IMR-90 (cell line): ENCODE measurements around the gene FRMD3. TPM values are rescaled to one million over a fixed set of nuclear protein-coding genes. Genes with fewer than 3 reads are reported as not detected.

Experiments used
- ATAC-seq: fragments of 200-7000 bp; cut with Tn5 transposase; 2 replicates; pipeline ENCODE4 v1.9.1; 2020; ENCODE audit warnings: low read depth, mild to moderate bottlenecking, moderate library complexity
- BruUV-seq: library from RNA; stranded (reverse); fragments of 400-500 nt; replicated peaks from 2 replicates; lab custom pipeline; 2021; lab: Mats Ljungman, UMichigan
- CTCF ChIA-PET: fragments of 300-600 bp; formaldehyde crosslinking; extraction: SDS; loops from one replicate; lab custom pipeline; 2021; ENCODE audit warnings: antibody characterized with exemption; lab: Yijun Ruan, JAX
- POLR2A ChIA-PET: fragments of 300-600 bp; sonication (Branson Sonifier 250); formaldehyde crosslinking; loops from one replicate; lab custom pipeline; 2022; ENCODE audit warnings: antibody characterized with exemption; ENCODE audit not compliant: unreplicated experiment; lab: Charles Lee
- DNase-seq: peaks from one replicate; pipeline ENCODE4 v3.0.0; 2013
- H2AFZ ChIP-seq: replicated peaks from 2 replicates; pipeline ENCODE3; 2013; ENCODE audit warnings: low read length, mild to moderate bottlenecking; ENCODE audit not compliant: poor library complexity
- H2AK5ac ChIP-seq: 2 replicates; pipeline ENCODE4 v1.6.1; 2013; ENCODE audit warnings: low read depth, low read length, inconsistent platforms
- H2AK9ac ChIP-seq: replicated peaks from 2 replicates; pipeline ENCODE3; 2013; ENCODE audit warnings: mild to moderate bottlenecking, low read depth, low read length, moderate library complexity; ENCODE audit not compliant: poor library complexity
- H2BK120ac ChIP-seq: 2 replicates; pipeline ENCODE4 v1.6.1; 2013; ENCODE audit warnings: low read depth, low read length, inconsistent platforms
- H2BK15ac ChIP-seq: 3 replicates; pipeline ENCODE4 v1.6.1; 2013; ENCODE audit warnings: low read depth, low read length, inconsistent platforms
- H2BK20ac ChIP-seq: 2 replicates; pipeline ENCODE4 v1.6.1; 2013; ENCODE audit warnings: low read depth, mild to moderate bottlenecking, inconsistent platforms, low read length, moderate library complexity
- H2BK5ac ChIP-seq: 2 replicates; pipeline ENCODE4 v1.6.1; 2013; ENCODE audit warnings: mild to moderate bottlenecking, low read depth, low read length, inconsistent platforms; ENCODE audit not compliant: poor library complexity, severe bottlenecking
- H3K14ac ChIP-seq: replicated peaks from 2 replicates; pipeline ENCODE4 v1.6.1; 2013; ENCODE audit warnings: low read depth, low read length, inconsistent platforms
- H3K18ac ChIP-seq: 2 replicates; pipeline ENCODE4 v1.6.1; 2013; ENCODE audit warnings: low read depth, low read length, control low read depth
- H3K23ac ChIP-seq: 2 replicates; pipeline ENCODE4 v1.6.1; 2013; ENCODE audit warnings: low read depth, low read length, inconsistent platforms
- H3K27ac ChIP-seq: 2 replicates; pipeline ENCODE4 v1.5.1; 2013; ENCODE audit warnings: mild to moderate bottlenecking, control low read depth, low read length; ENCODE audit not compliant: insufficient read depth
- H3K27me3 ChIP-seq: 2 replicates; pipeline ENCODE4 v1.6.1; 2013; ENCODE audit warnings: low read length; ENCODE audit not compliant: control insufficient read depth, insufficient read depth
- H3K36me3 ChIP-seq: 2 replicates; pipeline ENCODE4 v1.6.1; 2013; ENCODE audit warnings: low read length, mixed read lengths; ENCODE audit not compliant: control insufficient read depth, insufficient read depth
- H3K4ac ChIP-seq: 2 replicates; pipeline ENCODE4 v1.6.1; 2013; ENCODE audit warnings: low read depth, low read length, inconsistent platforms
- H3K4me1 ChIP-seq: 2 replicates; pipeline ENCODE4 v1.6.1; 2013; ENCODE audit warnings: low read length, mixed read lengths; ENCODE audit not compliant: control insufficient read depth, insufficient read depth
- H3K4me2 ChIP-seq: 2 replicates; pipeline ENCODE4 v1.6.1; 2013; ENCODE audit warnings: low read depth, mild to moderate bottlenecking, control low read depth, low read length, moderate library complexity
- H3K4me3 ChIP-seq: 2 replicates; pipeline ENCODE4 v1.5.1; 2013; ENCODE audit warnings: low read depth, mild to moderate bottlenecking, control low read depth, low read length, moderate library complexity; ENCODE audit not compliant: insufficient read depth
- H3K56ac ChIP-seq: 2 replicates; pipeline ENCODE4 v1.6.1; 2013; ENCODE audit warnings: low read length, inconsistent platforms; ENCODE audit not compliant: insufficient read depth; ENCODE audit errors: extremely low read depth
- H3K79me1 ChIP-seq, 2 experiments: 2 replicates each; pipeline ENCODE4 v1.6.1; 2013; ENCODE audit warnings: low read length in 2 of 2, inconsistent platforms in 1 of 2, low read depth in 1 of 2
- H3K9ac ChIP-seq: 2 replicates; pipeline ENCODE4 v1.6.1; 2013; ENCODE audit warnings: low read depth, low read length, control low read depth
- H3K9me1 ChIP-seq: 2 replicates; pipeline ENCODE4 v1.6.1; 2013; ENCODE audit warnings: low read length, inconsistent platforms; ENCODE audit not compliant: insufficient read depth
- H3K9me3 ChIP-seq: 2 replicates; pipeline ENCODE4 v1.6.1; 2013; ENCODE audit warnings: low read length; ENCODE audit not compliant: control insufficient read depth, insufficient read depth
- H4K20me1 ChIP-seq: 2 replicates; pipeline ENCODE4 v1.6.1; 2013; ENCODE audit warnings: low read length, inconsistent platforms; ENCODE audit not compliant: insufficient read depth
- H4K5ac ChIP-seq: 2 replicates; pipeline ENCODE4 v1.6.1; 2013; ENCODE audit warnings: mild to moderate bottlenecking, low read depth, low read length, control low read depth
- H4K8ac ChIP-seq, 2 experiments: 2 replicates each; pipeline ENCODE4 v1.6.1; 2013; ENCODE audit warnings: low read depth in 2 of 2, low read length in 2 of 2, control low read depth in 1 of 2, inconsistent platforms in 1 of 2
- H4K91ac ChIP-seq: 2 replicates; pipeline ENCODE4 v1.6.1; 2013; ENCODE audit warnings: low read depth, low read length, inconsistent platforms; ENCODE audit not compliant: insufficient read depth
- BHLHE40 ChIP-seq: fragments of 150-350 bp; IDR thresholded peaks from 2 replicates; pipeline ENCODE4 v1.6.1; 2016; ENCODE audit warnings: mild to moderate bottlenecking, low read depth, low read length
- CEBPB ChIP-seq: IDR thresholded peaks from 2 replicates; pipeline ENCODE4 v1.6.1; 2012; ENCODE audit warnings: low read depth, low read length, improper control_type of control experiment
- CHD1 ChIP-seq: IDR thresholded peaks from 2 replicates; pipeline ENCODE4 v1.6.1; 2012; ENCODE audit warnings: low read depth, low read length, improper control_type of control experiment
- FOS ChIP-seq: fragments of 150-350 bp; IDR thresholded peaks from 2 replicates; pipeline ENCODE4 v1.6.1; 2016; ENCODE audit warnings: low read depth, low read length
- MAFK ChIP-seq: IDR thresholded peaks from 2 replicates; pipeline ENCODE4 v1.6.1; 2012; ENCODE audit warnings: low read depth, low read length, improper control_type of control experiment
- MAZ ChIP-seq: IDR thresholded peaks from 2 replicates; pipeline ENCODE4 v1.6.1; 2012; ENCODE audit warnings: low read depth, mild to moderate bottlenecking, low read length, improper control_type of control experiment, moderate library complexity, borderline replicate concordance
- MXI1 ChIP-seq: IDR thresholded peaks from 2 replicates; pipeline ENCODE4 v1.6.1; 2012; ENCODE audit warnings: low read depth, mild to moderate bottlenecking, low read length, moderate library complexity, borderline replicate concordance
- NFE2L2 ChIP-seq: fragments of 150-350 bp; IDR thresholded peaks from 2 replicates; pipeline ENCODE4 v1.6.1; 2016; ENCODE audit warnings: low read depth, mild to moderate bottlenecking, low read length
- POLR2A ChIP-seq: IDR thresholded peaks from 2 replicates; pipeline ENCODE4 v1.6.1; 2012; ENCODE audit warnings: mild to moderate bottlenecking, low read depth, low read length
- RAD21 ChIP-seq: IDR thresholded peaks from 2 replicates; pipeline ENCODE4 v1.6.1; 2012; ENCODE audit warnings: low read length, improper control_type of control experiment
- RCOR1 ChIP-seq: IDR thresholded peaks from 2 replicates; pipeline ENCODE4 v1.6.1; 2012; ENCODE audit warnings: mild to moderate bottlenecking, low read length, improper control_type of control experiment; ENCODE audit not compliant: insufficient replicate concordance
- RFX5 ChIP-seq: IDR thresholded peaks from 2 replicates; pipeline ENCODE4 v1.8.0; 2012; ENCODE audit warnings: low read depth, mild to moderate bottlenecking, low read length, moderate library complexity
- SMC3 ChIP-seq: fragments of 150-350 bp; IDR thresholded peaks from 2 replicates; pipeline ENCODE4 v1.6.1; 2016; ENCODE audit warnings: low read depth, mild to moderate bottlenecking, antibody characterized with exemption, low read length, moderate library complexity
- WGBS, 2 experiments: methylation state at CpG; one replicate each; pipeline versions ENCODE4 v1.1.5 to v1.1.7; 2013; ENCODE audit warnings: missing lambda C conversion rate in 2 of 2; ENCODE audit not compliant: insufficient read length in 1 of 2; ENCODE audit errors: extremely low coverage in 2 of 2; 5-methylcytosine and 5-hydroxymethylcytosine counted together
- dilution Hi-C: fragments of 300-500 bp; cut with HindIII; formaldehyde crosslinking; loops from one replicate; pipeline ENCODE4 v1.14.3; 2018; ENCODE audit warnings: low sequenced_read_pairs; ENCODE audit not compliant: unreplicated experiment
- in situ Hi-C: fragments of 300-500 bp; cut with MboI; formaldehyde crosslinking; loops from 3 replicates; pipeline ENCODE4 v1.14.3; 2019; ENCODE audit warnings: low sequenced_read_pairs, inconsistent platforms, mixed read lengths
- intact Hi-C: fragments of 100-400 bp; cut with micrococcal nuclease; formaldehyde crosslinking; loops from 2 replicates; pipeline ENCODE4 v1.10.0; 2022
- polyA plus RNA-seq, 3 experiments: library from polyadenylated mRNA; depleted of rRNA; stranded (reverse); fragments of >200 nt; gene quantifications; 2 replicates each; pipeline ENCODE4 v1.2.3, GENCODE V29; 2012; ENCODE audit warnings: low replicate concordance in 1 of 3
- total RNA-seq: library from RNA; depleted of rRNA; stranded (reverse); fragments of >200 nt; gene quantifications from 2 replicates; pipeline ENCODE4 v1.2.3, GENCODE V29; 2012
- TF ChIP-seq, protein P1 (sequence below): fragments of 150-350 bp; IDR thresholded peaks from 2 replicates; pipeline ENCODE4 v1.6.1; 2016; ENCODE audit warnings: low read depth, mild to moderate bottlenecking, low read length, moderate library complexity, borderline replicate concordance
- TF ChIP-seq, protein P2 (sequence below): conservative IDR thresholded peaks from 2 replicates; pipeline ENCODE4 v1.5.1; 2012; ENCODE audit warnings: mild to moderate bottlenecking, low read depth, low read length, improper control_type of control experiment

FRMD3 gene
- total and polyA plus RNA-seq, 2 of the 4 experiments (the other 2 are of a cell fraction), result 0.02 to 0.18 TPM

DNA sequence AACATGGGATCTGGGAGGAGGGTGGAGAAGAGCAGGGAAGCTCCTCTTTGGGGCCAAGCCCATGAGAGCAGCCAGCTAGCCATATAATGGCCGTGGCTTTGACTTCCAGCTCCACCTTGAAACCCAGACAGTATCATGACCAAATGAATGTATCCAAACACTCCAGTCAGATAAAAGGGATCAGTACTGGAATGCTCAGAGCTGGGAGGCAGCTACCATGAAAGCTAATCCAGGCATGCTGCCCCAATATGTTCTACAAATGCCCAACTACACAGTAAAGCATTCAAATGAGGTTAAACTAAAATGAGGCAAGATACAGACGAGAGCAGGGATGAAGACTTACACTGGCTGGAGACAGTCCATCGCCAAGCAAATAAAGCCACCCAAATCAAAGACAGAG lies 69.4 kb downstream of the FRMD3 start:
- CTCF ChIA-PET, result no interaction called here
- DNase-seq (no peak), ATAC-seq (no peak)
- Histone ChIP-seq H2BK20ac (no peak overlapping the region), H3K27ac (no peak overlapping the region), H3K9me3 (0 out of 2 replicates have a peak, but pooled peaks cover 2% of the 10 kb centered on the region), H3K4me3 (no peak overlapping the region), H3K4me2 (no peak overlapping the region), H3K18ac (no peak overlapping the region), H3K9me1 (no peaks in the 10 kb centered on the region), H3K4ac (no peak overlapping the region), H3K36me3 (no peaks in the 10 kb centered on the region), H3K9ac (no peak overlapping the region), H3K4me1 (no peaks in the 10 kb centered on the region), H4K20me1 (no peaks in the 10 kb centered on the region), H4K8ac (no peak overlapping the region), H2AK9ac (no peak overlapping the region), H3K56ac (no peak overlapping the region), H2BK15ac (no peak overlapping the region), H2BK120ac (no peak overlapping the region), H2AK5ac (no peak overlapping the region), H4K91ac (no peak overlapping the region), H3K27me3 (no peaks in the 10 kb centered on the region), H3K79me1 (no peaks in the 10 kb centered on the region), H4K5ac (no peak overlapping the region), H3K14ac (no peak overlapping the region), H2AFZ (no peak overlapping the region), H3K23ac (no peak overlapping the region), H2BK5ac (no peak overlapping the region)
- POLR2A ChIA-PET, result no interaction called here
- TF ChIP-seq MAZ, result no peak
- no peak for TF ChIP-seq CHD1
- no peak for TF ChIP-seq RAD21
- no peak for TF ChIP-seq SMC3
- TF ChIP-seq CEBPB, result no peak
- no peak for TF ChIP-seq NFE2L2
- no peak for TF ChIP-seq MXI1
- TF ChIP-seq, protein P1, sequence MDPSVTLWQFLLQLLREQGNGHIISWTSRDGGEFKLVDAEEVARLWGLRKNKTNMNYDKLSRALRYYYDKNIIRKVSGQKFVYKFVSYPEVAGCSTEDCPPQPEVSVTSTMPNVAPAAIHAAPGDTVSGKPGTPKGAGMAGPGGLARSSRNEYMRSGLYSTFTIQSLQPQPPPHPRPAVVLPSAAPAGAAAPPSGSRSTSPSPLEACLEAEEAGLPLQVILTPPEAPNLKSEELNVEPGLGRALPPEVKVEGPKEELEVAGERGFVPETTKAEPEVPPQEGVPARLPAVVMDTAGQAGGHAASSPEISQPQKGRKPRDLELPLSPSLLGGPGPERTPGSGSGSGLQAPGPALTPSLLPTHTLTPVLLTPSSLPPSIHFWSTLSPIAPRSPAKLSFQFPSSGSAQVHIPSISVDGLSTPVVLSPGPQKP, result no peak
- TF ChIP-seq BHLHE40, result no peak
- TF ChIP-seq RCOR1, result no peak
- no peak for TF ChIP-seq RFX5
- TF ChIP-seq MAFK, result no peak
- no peak for TF ChIP-seq FOS
- TF ChIP-seq, protein P2, sequence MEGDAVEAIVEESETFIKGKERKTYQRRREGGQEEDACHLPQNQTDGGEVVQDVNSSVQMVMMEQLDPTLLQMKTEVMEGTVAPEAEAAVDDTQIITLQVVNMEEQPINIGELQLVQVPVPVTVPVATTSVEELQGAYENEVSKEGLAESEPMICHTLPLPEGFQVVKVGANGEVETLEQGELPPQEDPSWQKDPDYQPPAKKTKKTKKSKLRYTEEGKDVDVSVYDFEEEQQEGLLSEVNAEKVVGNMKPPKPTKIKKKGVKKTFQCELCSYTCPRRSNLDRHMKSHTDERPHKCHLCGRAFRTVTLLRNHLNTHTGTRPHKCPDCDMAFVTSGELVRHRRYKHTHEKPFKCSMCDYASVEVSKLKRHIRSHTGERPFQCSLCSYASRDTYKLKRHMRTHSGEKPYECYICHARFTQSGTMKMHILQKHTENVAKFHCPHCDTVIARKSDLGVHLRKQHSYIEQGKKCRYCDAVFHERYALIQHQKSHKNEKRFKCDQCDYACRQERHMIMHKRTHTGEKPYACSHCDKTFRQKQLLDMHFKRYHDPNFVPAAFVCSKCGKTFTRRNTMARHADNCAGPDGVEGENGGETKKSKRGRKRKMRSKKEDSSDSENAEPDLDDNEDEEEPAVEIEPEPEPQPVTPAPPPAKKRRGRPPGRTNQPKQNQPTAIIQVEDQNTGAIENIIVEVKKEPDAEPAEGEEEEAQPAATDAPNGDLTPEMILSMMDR, result no peak
- TF ChIP-seq POLR2A, result no peak
- intact Hi-C loops (no loop called here), in situ Hi-C loops (no loop called here), dilution Hi-C loops (no loop called here)
- no CpG with 5 or more reads among the region's 3 CpGs for WGBS, 2 experiments
- no TSS peak for BruUV-seq
